T-helper 22 cell (primary cell): ENCODE results near the gene MYOG.

ENCODE experiments used
- DNase-seq: peaks from one replicate; pipeline ENCODE4 v3.0.0-alpha.2; 2020; ENCODE audit warnings: low read depth

The MYOG gene

DNA sequence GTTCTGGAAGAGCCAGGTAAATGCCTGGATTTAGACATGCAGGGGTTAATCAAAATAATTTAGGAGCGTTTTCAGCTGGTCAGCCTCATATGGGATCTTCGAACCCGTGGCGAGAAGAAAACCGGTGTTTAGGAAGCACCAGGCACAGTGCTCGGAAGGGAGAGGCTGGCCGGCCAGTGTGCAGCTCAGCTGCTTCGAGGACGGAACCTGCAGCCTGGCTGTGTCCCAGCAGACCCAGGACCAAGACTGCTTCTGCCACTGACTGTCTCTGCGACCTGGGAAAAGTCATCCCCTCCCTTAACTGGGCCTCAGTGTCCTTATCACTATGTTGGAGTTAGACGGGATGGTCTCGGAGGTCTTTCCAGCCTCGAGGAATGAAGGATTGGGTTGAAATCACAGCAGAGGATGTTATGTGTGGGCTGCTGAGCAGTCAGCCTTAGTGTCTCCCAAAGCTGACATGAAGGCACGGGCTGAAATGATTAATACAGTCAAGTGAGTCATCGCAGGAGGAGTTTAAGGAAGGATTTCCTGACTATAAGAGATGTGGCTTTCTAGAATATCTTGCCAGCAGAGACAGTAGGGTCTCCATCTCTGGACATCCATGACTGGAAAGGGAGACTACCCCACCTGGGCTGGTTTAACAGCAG, 38.7 kb downstream of the MYOG start:
- DNase-seq, result no peak

DNA sequence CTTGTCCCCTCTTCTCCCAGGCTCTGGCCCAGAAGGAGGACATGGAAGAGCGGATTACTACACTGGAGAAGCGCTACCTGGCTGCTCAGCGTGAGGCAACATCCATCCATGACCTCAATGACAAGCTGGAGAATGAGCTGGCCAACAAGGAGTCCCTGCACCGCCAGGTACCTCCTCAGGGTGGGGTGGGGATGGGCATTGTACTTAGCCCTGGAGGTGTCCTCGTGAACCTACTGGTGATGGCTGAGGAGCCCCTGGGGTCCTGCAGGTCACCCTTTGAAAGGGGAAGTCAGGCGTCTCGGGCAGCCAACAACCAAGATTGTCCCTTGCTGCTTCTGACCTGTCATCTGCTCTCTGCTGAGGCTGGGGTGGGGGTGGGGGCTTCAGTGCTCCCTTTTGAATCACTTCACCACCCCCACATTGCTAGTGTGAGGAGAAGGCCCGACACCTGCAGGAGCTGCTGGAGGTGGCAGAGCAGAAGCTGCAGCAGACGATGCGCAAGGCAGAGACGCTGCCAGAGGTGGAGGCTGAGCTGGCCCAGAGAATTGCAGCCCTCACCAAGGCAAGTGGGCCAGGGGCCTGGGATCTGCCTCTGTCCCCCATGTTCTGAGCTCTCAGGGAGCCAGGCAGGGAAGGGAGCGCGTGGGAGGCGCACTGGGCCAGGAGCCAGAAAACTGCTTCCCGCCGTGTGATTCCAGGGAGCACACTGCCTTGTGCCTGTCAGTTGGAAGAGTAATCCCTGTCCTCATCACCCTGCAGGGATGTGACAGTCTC, 39.8 kb downstream of the MYOG start:
- no peak for DNase-seq

DNA sequence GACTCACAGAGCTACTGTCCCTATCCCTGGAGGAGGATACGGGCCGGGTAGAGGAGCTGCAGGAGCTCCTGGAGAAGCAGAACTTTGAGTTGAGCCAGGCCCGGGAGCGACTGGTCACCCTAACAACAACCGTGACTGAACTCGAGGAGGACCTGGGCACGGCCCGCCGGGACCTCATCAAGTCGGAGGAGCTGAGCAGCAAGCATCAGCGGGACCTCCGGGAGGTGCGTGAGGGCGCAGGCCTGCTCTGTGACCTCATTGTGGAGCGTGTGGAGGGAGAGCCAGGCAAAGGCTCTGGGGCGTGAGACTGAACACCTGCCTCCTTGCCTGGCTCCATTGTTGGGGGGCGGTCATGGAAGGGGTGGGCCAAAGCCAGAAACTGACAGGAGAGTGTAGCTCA, 40.5 kb downstream of the MYOG start:
- no peak for DNase-seq

DNA sequence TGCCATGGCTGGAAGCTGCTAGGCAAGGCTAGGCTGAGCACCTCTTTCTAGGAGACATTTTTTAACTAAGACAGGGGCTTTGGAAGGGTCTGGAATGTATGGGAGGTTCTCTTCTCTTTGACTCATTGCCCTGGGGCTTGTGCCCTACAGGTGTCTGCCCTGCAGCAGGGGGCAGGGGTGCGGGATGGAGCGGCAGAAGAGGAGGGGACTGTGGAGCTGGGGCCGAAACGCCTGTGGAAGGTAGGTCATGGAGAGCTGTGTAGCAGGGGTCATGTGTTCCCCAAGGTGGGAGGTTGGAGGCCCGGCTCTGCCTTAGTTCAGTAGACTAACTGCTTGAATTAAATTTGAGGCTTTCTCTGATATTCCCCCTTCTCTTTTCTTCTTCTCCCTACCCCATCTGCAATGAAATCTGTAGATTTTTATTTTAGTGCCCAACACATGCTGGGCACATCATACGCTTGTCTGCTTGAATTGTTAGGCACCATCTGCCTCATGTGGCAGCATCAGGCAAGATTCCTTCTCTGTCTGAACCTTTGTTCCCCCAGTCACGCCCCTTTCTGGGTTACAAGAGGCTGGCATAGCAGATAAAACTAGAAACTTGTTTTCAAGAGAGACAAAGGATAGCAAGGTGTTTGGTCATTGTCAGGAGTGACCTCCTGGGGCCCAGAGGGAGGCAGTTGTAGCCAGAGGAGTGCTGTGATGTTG, 41.1 kb downstream of the MYOG start:
- no peak for DNase-seq

DNA sequence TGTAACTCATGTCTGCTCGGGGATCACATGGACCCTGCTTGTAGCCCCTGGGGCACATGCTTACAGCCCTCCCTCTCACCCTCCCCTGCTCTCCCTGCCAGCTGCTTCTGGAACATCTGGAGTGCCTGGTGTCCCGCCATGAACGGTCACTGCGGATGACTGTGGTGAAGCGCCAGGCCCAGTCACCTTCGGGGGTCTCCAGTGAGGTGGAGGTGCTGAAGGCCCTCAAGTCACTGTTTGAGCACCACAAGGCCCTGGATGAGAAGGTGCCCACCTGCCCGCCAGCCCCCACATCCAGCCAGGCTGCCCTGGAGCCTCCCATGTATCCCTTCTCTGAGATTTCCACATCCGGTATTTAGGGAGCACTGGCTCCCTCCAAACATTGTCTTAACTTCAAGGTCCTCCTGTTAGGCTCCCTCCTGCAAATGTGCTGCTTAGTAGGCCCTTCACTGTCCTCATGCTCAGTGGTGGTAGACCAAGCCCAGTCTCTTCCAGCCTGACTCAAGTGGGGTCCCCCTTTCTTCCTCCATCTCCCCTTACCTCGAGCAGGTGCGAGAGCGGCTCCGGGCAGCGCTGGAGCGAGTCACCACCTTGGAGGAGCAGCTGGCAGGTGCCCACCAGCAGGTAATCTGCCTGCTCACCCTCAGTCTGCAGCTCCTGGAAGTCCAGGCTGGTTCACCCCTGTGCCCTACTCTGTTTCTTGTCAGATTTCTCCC, 41.8 kb downstream of the MYOG start:
- no peak for DNase-seq

DNA sequence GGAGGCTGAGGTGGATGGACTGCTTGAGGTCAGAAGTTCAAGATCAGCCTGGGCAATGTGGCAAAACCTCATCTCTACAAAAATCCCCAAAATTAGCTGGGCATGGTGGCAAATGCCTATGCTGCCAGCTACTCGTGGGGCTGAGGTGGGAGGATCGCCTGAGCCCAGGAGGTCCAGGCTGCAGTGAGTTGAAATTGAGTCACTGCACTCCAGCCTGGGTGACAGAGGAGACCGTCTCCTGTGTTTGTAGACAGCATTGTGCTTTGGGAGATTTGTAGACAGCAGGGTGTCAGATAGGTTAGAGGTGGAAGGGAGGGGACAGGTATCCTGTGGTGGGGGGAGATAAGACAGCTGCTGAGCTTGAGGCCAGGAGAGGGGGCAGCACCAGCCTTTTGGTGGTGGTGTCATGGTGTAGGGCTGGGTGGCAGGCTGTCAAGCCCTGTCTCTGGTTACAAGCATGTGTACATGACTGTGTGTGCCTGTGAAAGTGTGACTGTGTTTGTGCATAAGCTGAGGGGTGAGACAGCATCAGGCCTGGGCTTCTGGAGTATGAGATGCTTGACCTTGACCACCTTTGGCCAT, 44.4 kb downstream of the MYOG start:
- no peak for DNase-seq

DNA sequence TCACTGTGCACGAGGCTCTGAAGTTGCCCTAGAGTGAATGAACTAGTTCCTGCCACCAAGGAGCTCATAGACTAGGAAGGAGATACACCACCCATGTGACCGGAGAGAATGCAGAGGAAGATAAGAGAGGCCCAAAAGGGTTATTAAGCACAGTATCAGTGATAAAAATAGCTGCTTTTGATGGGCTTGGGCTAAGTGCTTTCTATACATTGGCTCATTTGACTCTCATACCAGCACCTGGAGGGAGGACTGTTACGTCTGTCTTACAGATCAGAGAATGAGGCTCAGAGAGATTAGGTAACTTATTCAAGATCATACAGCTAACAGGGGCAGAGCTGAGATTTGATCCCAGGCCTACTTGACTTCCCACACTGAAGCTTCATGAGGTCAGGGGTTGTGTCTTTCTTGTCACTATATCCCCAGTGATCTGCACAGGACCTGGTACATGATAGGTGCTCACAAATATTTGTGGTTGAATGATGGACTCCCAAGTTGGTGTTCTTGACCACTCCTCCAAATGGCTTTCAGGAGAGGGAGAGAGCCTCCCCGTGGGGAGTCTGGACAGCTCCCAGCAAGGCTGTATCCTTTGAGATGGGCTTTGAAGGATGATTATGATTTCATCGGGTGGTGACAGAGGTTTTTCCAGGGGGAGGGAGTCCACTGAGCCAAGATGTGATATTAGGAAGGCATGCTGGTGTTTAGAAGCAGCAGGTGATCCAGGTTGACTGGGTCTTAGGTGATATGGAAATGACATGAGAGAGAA, 45.1 kb downstream of the MYOG start:
- DNase-seq, result no peak

DNA sequence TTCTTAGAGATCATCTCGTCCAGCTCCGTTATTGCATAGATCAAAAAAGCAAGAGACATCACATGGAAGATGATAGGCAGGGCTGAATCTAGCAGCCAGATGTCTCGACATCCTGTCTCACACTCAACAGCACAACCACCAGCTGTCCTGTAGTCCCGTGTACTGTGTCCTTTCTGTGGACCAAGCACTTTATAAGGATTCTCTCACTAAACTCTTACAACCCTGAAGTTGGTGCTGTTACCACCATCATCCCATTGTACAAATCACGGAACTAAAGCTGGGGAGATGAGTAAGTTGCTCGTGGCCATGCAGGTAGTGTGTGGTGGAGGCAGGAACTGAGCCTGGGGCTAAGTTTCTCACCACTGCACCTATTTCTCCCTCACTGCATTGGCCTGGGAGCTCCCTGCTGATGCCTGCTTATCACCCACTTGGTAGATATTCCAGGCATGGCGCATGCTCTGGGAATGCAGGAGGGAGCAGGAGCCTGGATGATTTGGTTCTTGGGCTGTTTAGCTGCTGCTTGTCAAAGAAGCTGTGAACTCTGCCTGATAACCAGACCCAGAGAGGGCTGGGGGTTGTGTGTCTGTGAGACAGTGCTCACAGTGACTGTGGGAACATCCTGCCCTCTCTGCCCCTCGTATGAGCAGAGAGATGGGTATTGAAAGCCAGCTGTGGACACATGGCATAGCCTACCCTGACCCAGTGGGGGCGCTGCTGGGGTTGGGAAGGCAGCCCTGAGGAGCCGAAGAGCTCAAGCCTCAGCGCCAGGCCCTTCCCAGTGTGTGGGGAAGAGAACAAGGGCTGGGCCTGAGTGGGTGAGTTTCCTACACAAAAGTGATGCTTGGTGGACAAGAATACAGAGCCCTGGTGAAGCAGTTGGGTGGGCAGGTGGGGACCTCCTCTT, 46.0 kb downstream of the MYOG start:
- no peak for DNase-seq

DNA sequence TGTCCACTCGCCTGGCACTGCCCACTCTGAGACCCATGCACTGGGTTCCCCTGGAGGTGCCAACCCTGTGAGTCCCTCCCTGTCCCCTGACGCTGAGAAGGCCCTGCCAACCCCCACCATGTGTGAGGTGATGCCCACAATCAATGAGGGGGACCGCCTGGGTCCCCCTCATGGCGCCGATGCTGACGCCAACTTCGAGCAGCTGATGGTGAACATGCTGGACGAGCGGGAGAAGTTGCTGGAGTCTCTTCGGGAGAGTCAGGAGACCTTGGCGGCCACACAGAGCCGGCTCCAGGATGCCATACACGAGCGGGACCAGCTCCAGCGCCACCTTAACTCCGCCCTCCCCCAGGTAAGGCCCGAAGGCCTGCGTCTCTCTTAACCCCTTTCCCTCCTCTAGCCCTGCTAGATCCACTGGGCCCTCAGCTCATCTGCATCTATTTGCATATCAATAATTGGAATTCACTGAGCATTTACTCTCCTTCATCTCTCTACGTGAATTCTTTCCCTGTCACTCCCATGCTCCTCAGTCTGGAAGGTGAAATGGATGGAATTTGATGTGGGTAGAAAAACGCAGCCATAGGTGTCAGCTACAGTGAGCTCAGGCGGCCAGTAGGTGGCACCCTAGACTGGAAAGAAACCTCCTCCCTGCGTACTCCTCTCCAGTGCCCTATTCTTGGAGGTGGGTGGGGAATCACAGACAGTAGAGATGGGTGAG, 46.8 kb downstream of the MYOG start:
- DNase-seq, result no peak

DNA sequence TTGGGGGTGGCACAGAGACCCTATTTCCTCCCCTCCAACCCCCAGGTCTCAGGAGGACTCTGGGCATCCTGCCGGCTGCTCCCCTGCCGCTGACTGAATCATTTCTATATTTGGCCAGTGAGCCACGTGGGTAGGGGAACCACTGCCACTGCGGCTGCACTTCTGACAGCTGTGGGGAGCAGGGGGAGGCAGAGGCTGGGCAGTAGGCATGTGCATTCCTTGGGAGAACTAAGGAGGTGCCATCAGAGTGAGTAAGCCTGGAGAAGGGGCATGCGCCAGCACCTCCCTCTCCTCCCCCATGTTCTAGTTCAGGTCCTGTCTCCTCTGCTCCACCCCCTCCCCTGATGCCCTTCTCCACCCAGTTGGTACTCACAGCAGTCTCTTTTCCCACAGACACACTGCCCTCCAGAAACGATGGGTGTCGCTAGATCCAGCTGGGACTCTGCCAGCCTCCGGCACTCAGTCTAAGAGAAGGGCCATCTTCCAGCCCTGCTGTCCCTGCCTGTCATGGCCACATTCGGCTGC, 47.5 kb downstream of the MYOG start:
- DNase-seq, result no peak

DNA sequence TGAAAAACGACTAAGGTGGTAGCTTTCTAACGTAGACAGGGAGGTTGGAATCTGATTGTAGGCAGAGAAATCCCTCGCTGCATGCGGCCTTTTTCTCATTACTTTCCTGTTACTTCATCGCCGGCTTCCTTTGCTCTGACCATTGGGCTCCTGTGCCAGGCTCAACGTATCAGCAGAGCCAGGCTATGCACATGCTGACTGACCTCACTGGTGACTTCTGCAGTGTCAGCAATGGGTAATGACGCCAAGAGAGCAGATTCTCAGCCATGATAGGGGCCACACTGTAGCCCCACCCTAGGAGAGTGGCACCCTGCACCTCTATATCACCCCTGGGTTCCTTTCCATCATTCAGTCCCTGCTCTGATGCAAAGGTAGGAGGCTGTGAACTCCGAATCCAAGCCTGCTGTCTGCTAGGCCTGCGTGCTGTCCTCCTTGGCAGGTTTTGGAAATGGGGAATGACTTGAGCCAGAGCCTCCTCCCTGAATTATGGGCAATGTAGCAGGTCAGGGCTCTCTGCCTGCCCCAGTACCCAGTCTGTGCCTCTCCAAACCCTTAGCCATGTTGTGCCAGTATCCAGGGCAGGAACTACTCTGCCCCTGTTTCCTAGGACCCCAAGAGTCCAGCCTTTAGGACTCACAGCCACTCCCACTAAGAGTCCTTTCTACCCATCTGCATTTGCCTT, 48.2 kb downstream of the MYOG start:
- no peak for DNase-seq

DNA sequence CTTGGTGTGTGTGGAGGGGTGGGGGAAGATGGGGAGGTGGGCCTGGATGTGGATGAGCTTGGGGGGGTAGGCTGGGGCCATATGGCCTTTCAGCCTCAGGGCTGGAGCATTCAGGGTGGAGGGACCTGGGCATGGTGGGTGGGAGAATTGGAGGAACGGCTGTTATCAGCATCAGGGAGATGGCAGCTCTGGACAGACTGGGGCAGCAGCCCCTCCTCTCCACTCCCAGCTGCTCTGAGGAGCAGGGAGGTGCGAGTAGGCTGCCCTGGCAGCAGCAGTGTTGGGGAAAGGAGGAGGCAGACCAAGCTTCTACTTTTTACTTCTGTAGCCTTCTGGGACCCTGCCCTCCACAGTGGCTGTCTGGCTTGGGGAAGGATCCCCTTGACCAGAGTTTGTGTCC, 49.3 kb downstream of the MYOG start:
- DNase-seq, result no peak

DNA sequence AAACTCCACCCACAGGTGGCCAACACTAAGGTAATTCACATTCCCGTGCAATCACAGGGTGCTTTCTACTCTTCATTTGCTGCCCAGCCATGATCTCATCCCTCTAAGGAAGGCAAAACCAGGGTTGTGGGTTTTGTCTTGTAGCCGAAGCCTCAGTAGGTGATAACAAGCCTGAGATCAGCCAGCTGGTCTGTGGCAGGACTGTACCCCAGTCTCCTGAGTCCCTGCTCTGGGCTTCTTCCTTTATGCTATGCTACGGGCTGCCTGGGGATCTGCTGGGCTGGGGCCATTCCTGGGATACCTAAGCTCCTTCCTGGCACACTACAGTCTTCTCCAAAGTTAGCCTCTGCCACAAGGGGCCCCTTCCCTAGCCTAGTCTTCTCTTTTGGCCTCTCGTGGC, 49.7 kb downstream of the MYOG start:
- no peak for DNase-seq

DNA sequence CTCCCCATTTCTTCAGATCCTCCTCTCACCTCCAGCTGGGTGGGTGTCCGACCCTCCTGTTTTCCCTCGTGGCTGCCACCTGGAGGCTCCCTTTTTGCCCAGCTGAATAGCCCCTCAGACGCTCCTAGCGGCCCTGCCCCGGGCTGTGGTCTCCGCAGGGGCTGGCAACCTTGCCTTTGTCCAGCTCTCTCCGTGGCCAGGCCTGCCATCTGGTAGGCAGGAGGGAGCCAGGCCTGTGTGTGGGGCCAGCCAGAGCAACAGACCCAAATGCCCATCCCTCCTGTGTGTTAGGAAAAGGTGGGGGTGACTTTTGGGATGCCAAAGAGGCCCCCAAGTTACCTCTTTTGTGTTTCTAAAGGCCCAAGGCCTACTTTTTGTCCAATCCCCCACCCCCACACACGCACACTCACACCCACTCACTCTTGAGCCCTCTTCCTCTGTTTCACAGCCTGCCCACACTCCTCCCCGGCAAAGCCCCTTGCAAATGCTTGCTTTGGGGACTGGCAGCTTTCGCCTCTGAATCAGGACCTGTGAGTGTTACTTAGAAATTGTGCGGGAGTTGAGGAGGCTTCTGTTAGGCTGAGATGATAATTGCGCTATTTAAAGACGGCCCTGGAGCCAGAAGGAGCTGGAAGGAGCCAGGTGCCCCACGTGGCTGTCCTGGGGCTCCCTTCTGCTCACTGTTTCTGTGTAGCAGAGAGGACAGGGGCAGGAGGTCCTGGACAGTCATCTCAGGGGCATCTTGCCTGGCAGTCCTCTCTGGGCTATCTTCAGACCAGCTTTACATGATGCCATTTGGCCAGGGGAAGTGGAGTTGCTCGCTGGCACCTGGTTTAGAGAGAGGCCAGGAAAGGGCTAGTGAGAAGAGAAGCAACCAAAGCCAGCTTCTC, 50.5 kb downstream of the MYOG start:
- no peak for DNase-seq

DNA sequence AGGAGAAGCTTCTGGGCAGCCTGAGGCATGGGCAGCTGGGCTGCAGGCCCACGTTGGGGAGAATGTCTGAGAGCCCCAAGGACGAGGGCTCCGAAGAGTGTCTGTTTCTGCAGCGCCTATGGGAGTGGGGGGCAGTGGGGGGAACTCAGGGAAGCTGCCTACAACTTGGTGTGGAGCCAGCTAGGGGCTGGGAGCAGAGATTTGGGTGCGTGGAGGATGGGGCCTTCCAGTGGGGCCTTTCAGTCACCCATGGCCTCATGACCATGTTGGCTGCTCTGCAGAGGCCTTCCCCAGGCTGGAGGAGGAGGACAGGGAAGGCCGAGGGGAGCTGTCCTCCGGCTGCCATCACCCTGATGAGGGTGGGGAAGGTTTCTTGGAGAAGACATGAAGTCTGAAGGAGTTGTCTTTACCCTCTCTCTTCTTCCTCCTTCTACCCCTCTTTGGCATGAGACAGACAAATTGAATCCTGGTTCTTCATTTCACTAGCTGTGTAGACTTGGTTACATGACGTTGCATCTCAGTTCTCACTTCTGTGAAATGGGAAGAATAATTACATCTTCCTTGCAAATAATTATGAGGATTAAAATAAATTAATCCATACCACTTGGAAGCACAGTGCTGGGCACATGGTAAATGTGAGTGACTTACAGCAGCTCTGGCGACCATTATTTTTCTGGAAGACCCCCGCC, 51.2 kb downstream of the MYOG start:
- DNase-seq, result no peak

DNA sequence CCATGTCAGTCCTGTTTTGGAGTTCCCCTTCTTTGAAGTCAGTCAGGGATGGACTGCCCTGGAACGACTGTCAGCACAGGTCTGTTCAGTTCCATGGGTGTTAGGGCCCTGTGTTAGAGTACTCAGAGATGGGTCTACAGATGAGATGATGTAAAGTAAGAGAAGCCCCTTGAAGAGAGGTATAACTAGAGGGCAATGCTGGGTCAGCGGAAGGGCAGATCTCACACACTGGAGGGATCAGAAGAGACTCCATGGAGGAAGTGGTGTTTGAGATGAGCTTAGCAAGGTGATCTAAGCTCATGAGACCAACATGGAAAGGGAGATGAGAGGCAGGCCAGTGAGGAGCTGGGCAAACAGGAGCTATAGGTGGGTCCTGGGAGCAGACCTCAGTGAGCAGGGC, 51.9 kb downstream of the MYOG start:
- DNase-seq, result no peak

DNA sequence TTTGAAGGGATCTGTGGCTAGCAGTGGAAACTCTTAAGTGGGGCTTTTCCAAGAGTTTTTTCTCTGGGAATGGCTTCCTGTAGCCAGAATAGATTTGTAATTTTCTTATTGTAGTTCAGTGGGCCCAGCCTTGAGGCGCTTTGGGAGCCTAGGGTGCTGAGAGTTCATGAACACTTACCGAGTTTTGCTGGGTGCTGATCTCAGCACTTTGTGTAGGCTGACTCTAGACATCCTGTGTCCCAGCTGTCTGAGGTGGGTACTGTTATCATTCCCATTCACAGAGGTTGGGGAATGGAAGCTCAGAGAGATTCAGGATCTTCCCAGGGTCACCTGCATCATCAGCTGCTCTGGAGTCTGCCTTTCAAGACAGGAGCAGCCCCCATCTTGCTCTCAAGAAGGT, 52.5 kb downstream of the MYOG start:
- DNase-seq, result no peak
